ENCODE data around the gene RFX8. TPM values are rescaled to one million over a fixed set of nuclear protein-coding genes. Genes with fewer than 3 reads are reported as not detected.
"Not testable (repeated sequence)": the region's sequence is repeated elsewhere in the genome, so short reads cannot be mapped to it uniquely, and the experiment has no call there.

Gene RFX8
- total RNA-seq, 1 donor from 2014 or later = not detected

- no peak for ATAC-seq
Measured at GRCh38 chr2:101485856-101486255, 10.9 kb upstream of the RFX8 start.

GRCh38 chr2:101480764-101481163, 5.9 kb upstream of the RFX8 start:
- peak; percentile 8 for ATAC-seq

DNA sequence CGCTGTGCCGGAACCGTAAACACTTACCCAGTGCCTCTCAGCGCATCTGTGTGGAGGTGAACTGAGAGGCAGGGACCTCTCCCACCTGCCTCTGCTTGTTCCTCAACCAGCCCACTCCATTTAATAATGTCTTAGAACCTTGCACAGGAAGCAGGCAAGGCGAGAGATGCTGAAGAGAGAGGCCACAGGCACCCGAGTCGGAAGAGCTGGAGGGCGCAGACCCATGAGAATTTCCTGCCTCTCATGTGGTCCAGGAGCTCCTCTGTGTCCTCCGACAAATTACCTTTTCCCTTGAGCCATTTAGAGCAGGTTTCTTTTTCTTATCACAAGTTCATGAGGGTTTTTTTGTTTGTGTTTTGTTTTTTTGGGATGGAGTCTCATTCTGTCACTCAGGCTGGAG, 4.9 kb upstream of the RFX8 start:
- ATAC-seq = no peak

- ATAC-seq = no peak
Measured at GRCh38 chr2:101479328-101479727, 4.4 kb upstream of the RFX8 start.

DNA sequence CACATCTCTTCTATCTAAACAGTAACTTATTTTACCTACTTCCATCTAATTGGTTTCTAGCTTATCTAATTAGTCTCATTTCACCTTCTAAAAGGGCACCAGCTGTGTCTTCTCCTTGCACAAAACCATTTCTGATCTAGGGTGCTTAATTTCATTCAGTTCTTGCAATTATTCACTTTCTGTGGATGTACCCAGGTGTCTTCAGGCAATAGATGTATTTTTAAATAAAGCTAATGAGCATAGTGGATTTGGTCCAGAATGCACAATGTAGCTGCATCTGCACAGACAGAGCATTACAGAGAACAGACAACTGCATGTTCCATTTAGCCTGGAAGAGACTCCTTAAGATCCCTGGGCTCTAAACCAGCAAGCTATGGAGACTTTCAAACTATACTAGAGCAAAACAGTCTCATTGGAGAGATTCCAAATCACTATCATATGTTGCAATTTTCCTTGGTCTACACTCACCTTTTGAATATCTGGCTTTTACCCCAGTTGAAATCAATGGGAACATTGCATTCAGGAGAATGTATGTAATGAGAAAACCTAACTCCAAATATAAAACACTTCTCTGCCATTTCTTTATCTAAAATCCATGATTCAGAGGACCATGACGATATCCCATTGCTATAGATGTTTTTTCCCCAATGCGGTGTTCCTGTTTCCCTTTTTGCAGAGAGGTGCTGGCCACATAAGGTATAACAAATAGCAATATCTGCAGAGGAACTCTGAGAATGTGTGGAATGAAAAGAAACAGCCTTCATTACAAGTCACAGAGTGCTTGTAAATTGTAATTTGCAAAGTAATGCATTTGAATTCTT, 3.5 kb upstream of the RFX8 start:
- ATAC-seq = no peak

DNA sequence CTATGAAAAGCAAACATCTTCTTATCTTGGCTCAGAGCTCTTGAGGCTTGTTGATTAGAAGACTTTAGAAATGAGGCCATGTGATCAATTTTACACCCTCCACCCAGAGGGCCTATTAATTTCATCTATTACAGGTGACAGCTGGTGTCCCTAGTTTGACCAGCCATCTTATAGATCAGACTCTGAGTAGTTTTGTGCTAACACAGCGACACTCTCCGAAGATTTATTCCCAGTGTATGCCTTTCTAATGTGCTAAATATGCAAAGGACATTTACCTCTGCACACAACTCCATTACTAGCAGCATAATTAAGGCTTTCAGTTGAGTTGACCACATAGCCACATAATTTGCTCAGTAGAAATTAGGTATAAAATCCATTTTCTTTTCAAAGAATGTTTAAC, 2.6 kb upstream of the RFX8 start:
- no peak for ATAC-seq

GRCh38 chr2:101476605-101477208, 1.8 kb upstream of the RFX8 start:
- ATAC-seq = no peak

- peak; percentile 55 for ATAC-seq
Measured at GRCh38 chr2:101473911-101474701, 806 bp downstream of the RFX8 start.

DNA sequence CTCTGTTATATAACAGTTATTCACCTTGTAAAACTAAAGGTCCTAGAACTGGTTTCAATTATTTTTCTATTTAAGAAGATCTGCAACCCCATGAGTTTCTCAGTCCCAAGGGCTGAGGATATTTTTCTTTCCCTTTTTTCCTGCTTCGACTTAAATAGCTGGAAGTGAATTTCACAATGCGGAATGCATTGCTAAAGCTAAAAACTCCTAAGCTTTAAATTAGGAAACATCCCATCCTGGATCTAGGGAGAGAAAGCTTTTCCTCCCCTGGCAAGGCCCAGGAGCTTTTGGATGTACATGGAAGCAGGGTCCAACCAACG, 1.4 kb downstream of the RFX8 start:
- no peak for ATAC-seq

GRCh38 chr2:101469863-101470262, 5.0 kb downstream of the RFX8 start:
- no peak for ATAC-seq

DNA sequence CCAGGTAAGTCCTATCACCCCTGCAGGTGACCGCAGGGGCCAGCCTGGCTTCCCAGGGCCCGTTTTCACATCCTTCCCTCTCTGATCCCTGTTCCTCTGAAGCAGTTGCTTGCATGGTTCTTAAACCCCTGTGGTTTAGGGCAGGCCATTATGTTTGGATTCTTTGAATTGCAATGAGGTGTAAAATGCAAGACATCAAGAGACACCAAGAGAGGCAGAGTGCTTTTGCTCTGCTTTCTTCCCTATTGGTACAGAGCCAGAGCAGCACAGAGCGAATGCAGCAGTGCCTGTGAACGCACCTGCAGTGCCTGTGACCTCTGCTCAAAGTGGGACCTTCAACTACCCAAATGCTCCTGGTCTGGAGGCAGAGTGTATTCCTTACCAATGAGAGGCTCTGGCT, 7.6 kb downstream of the RFX8 start:
- ATAC-seq = no peak

GRCh38 chr2:101466426-101466825, 8.5 kb downstream of the RFX8 start:
- no peak for ATAC-seq

DNA sequence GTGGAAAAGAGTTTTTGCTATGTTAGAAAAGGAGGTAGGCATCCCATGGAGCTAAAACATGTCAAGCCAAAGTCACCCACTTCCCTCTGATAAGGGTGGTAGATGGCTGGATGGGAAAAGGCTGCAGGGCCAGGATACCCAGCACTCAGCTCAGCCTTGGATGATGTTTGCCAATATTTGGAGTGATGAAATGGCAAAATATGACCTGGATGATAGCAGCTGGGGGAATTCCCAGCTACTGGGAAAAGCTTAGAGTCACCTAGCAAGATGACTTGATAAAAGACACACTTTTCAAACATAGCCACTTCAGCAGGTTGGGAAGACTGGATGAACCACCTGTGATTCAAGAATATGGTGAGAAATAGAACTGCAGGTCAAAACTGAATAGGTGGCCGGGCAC, 10.1 kb downstream of the RFX8 start:
- ATAC-seq = no peak

GRCh38 chr2:101463911-101464641, 10.8 kb downstream of the RFX8 start:
- ATAC-seq = no peak

DNA sequence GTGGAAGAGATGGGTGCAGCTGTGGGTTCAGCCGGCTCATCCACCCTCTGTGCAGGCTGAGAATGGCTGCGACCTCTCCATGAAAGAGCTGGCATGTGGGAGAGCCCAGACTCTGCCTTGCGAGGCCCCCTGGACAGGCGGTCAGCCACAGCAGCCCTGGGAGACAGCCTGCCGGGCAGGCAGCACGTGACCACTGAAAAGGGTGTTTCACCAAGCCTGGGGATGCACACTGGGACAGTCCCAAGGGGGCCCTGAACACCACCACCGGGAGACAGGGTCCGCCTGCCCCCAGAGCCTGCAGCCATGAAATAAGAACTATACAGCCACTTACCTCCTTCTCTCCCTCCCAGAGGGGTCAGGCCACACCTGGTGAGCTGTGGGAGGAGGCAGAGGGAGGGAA, 11.5 kb downstream of the RFX8 start:
- no peak for ATAC-seq

- no peak for ATAC-seq
Measured at GRCh38 chr2:101461381-101461780, 13.5 kb downstream of the RFX8 start.

- not testable (repeated sequence) for ATAC-seq
Measured at GRCh38 chr2:101454408-101454807, 20.5 kb downstream of the RFX8 start.

GRCh38 chr2:101450965-101451364, 23.9 kb downstream of the RFX8 start:
- no peak for ATAC-seq

DNA sequence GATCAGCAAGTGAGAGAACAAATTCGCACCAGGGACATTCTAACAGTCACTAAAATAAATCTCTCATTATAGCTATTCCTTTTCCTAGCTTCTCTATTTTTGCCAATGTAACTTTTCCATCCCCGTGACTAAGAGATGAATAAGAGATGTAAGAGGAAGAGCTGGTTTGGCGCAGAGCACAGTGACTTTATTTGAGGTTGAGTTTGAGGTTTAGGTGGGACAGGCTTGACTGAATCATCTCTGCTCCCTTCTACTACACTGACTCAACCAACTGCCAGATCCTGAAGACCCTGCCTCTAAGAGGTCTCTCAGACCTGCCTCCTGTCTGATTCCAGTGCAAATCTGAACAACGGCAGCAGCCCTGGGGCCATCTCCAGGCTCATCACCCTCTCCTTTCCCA, 28.0 kb downstream of the RFX8 start:
- no peak for ATAC-seq

- no peak for ATAC-seq
Measured at GRCh38 chr2:101442667-101443061, 32.2 kb downstream of the RFX8 start.

GRCh38 chr2:101442042-101442666, 32.8 kb downstream of the RFX8 start:
- ATAC-seq = no peak

DNA sequence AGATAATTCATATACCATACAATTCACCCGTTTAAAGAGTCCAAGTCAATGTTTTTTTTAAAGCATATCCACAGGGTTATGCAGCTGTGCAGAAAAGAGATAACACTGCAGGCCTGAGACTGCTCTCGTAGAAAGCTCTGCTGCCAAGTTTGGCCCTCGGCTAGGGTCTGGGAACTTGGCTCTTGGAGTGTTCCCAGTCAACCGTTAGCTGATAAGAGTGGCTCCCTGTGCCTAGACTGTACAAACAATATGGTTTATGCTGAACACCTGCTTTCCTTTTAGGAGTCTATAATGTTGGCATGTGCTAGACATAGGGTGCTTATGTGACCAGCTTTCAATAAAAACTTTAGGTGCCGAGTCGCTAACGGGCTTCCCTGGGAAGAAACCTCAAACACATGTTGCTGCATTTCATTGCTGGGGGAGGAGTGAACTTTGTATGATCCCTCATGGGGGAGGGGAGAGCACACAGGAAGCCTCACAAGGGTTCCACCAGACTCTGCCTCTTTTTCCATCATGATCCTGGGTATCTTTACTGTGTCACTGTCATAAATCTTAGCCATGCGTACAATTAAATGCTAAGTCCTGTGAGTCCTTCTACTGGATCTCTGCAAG, 34.7 kb downstream of the RFX8 start:
- no peak for ATAC-seq
